Anterior cingulate cortex (tissue), 58 donors: ENCODE data around the gene SCN4A.

ENCODE experiments used
- DNase-seq, 58 donors: peaks; one replicate each; lab custom pipeline; 2025; lab: John Stamatoyannopoulos, UW

SCN4A gene

GRCh38 chr17:64002658-64003525, 30.2 kb upstream of the SCN4A start:
- no peak for DNase-seq

GRCh38 chr17:64001763-64002529, 29.2 kb upstream of the SCN4A start:
- no peak for DNase-seq

- no peak for DNase-seq
These were observed 28.4 kb upstream of the SCN4A start for GRCh38 chr17:64001091-64001579.

GRCh38 chr17:63999680-64000531, 27.2 kb upstream of the SCN4A start:
- DNase-seq: no peak

- no peak for DNase-seq
These were observed 26.3 kb upstream of the SCN4A start for GRCh38 chr17:63998721-63999679.

GRCh38 chr17:63998050-63998720, 25.5 kb upstream of the SCN4A start, which contains the start of gene PRR29:
TSS of gene PRR29 (plus strand) at chr17:63998351. CDS start at chr17:63998365, 14 bp downstream.
- peak in 35 of 58 donors; percentile 3 to 77 (median 28) for DNase-seq

GRCh38 chr17:63997341-63998048, 24.8 kb upstream of the SCN4A start:
- DNase-seq: no peak

GRCh38 chr17:63996430-63997182, 23.9 kb upstream of the SCN4A start:
- no peak for DNase-seq

- no peak for DNase-seq
These were observed 22.9 kb upstream of the SCN4A start for GRCh38 chr17:63995626-63996025.

GRCh38 chr17:63993368-63993985, 20.8 kb upstream of the SCN4A start:
- DNase-seq: no peak

GRCh38 chr17:63991611-63992010, 18.9 kb upstream of the SCN4A start:
- DNase-seq: no peak

GRCh38 chr17:63989622-63990345, 17.1 kb upstream of the SCN4A start:
- no peak for DNase-seq

- peak in 1 of 58 donors; percentile 5 for DNase-seq
These were observed 16.3 kb upstream of the SCN4A start for GRCh38 chr17:63988741-63989621.

GRCh38 chr17:63988127-63988478, 15.4 kb upstream of the SCN4A start:
- DNase-seq: no peak
